Suppressor macrophage treated with lipopolysaccharide for 4 hours (primary cell): ENCODE measurements around the gene MTG1.
A peak's percentile ranks its signal among the peaks of the same experiment; 100 is the strongest.
"Not testable (repeated sequence)": the region's sequence is repeated elsewhere in the genome, so short reads cannot be mapped to it uniquely, and the experiment has no call there.

Experiments
- DNase-seq: peaks from one replicate; pipeline ENCODE4 v3.0.0-alpha.2; 2020

MTG1 gene

GRCh38 chr10:133359554-133359971 lies 34.4 kb upstream of the MTG1 start:
- no peak for DNase-seq

- no peak for DNase-seq
These were observed 33.9 kb upstream of the MTG1 start for GRCh38 chr10:133359972-133360610.

GRCh38 chr10:133361227-133361626 lies 32.7 kb upstream of the MTG1 start:
- DNase-seq, result no peak

- DNase-seq, result no peak
These were observed 32.0 kb upstream of the MTG1 start for GRCh38 chr10:133361773-133362441.

DNA sequence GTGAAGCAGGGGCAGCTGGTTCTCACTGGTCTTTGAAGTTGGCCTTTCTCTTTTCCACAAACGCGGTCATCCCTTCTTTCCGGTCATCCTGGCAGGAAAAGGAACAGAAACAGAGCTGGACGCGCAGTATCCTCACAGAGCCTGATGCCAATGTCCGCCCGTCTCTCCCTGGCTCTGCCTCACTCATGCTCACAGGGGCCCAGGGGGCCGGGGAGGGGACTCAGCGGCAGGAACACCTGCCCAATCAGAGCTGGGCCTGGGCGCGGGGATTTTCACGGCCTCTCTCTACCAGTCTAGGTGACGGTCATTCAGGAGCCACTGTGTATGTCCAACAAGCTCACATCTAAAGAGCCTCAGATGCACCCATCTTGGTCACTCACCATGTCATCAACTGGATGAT lies 31.1 kb upstream of the MTG1 start:
- no peak for DNase-seq

- no peak for DNase-seq
These were observed 29.1 kb upstream of the MTG1 start for GRCh38 chr10:133364645-133365431.

- DNase-seq, result no peak
These were observed 28.4 kb upstream of the MTG1 start for GRCh38 chr10:133365461-133366129.

GRCh38 chr10:133366130-133366478 lies 27.9 kb upstream of the MTG1 start:
- no peak for DNase-seq

- DNase-seq, result no peak
These were observed 27.2 kb upstream of the MTG1 start for GRCh38 chr10:133366751-133367150.

DNA sequence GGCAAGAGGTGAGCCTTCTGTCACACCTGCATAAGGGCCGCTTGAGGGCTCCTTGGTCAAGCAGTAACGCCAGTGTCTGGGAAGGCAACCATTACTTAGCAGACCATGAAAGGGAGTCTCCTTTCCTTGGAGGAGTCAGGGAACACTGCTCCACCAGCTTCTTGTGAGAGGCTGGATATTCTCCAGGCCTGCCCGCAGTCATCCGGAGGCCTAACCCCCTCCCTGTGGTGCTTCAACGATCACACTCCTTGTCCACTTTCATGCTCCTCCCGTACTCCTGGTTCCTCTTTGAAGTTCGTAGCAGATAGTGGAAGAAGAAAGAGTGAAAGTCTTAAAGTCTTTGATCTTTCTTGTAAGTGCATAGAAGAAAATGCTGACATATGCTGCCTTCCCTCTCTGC lies 26.5 kb upstream of the MTG1 start:
- not testable (repeated sequence) for DNase-seq

DNA sequence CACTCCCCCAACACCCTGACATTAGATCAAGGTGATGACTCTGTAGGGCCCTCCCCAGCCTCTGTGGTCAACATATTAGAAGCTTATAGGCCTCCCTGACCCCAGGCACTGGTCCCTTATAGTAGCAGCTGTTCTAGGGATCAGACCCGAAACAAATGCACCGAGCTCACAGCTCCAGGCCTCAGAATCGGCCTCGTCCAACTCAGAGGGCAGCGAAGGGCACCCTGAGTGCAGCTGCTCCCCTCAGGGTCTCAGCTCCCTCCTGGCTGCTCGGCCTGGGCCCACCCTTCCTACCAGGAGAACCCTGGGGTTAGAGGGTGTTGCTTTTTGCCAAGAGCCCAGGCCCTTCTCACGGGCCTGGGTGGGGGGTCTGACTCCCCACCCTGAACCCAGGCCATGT lies 25.8 kb upstream of the MTG1 start:
- DNase-seq, result no peak

- DNase-seq, result no peak
These were observed 23.7 kb upstream of the MTG1 start for GRCh38 chr10:133370030-133370786.

DNA sequence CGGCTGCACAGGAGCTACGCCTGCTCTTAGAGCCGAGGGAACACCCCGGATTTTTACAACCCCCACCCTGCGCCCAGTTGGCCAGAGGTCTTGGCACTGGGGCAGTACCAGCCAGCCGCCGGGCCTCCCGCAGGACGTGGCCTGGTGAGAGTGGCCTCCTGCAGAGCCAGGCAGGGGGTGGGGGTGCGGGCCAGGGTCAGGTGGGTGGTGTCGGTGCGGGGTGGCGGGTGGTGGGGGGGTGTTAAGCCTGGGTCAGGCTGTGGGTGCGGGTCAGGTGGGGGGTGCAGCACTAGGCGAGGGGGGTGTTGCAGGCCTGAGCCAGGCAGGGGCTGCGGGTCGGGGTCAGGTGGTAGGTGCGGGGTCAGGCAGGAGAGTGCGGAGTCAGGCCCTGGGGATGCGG lies 21.4 kb upstream of the MTG1 start:
- DNase-seq, result no peak

DNA sequence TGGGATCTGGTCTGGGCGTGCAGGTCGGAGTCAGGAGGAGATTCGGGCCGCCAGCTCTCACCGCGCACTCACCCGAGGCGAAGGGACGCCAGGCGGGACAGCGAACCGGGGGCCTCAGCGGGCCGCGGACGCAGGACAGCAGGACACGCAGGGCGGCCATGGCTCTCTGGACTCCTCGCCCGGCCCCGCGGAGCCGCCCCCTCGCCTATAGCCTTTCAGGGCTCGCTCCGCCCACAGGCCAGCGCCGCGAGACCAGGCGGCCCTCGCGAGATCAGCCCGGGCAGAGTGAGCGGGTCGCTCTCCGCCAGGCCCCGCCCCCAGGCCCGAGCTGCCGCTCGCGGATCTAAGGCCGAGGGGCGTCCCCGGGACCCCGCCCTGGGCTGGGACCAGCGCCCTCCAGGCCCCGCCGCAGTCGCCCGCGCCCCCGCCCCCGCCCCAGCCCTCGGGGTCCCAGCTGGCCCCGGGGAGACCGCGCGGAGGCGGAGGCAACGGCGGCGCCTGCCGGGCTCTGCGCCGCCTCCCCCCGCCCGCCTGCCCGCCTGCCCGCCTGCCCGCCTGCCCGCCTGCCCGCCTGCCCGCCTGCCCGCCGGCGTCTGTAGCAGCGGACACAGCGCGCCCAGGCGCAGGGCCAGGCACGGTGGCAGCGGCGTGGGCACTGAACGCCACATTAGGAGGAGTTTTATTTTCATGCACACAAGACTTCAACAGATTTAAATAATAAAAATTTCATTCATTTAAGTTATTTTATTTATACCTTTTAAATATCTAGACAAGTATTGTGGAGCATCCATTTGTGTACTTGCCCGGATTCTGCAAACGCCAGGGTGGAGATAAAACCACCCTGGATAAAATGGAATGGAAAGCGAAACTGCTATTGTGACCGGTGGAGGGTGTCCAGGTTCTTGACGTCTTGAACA lies 20.5 kb upstream of the MTG1 start, which contains the start of gene ECHS1:
Gene ECHS1 (minus strand): TSS at position 181 of the 917 bp plus-strand sequence. CDS start 21 bp downstream, at position 160.
- DNase-seq, result peak; percentile 98

- no peak for DNase-seq
These were observed 18.4 kb upstream of the MTG1 start for GRCh38 chr10:133375357-133376115.

GRCh38 chr10:133376183-133376582 lies 17.8 kb upstream of the MTG1 start:
- not testable (repeated sequence) for DNase-seq

DNA sequence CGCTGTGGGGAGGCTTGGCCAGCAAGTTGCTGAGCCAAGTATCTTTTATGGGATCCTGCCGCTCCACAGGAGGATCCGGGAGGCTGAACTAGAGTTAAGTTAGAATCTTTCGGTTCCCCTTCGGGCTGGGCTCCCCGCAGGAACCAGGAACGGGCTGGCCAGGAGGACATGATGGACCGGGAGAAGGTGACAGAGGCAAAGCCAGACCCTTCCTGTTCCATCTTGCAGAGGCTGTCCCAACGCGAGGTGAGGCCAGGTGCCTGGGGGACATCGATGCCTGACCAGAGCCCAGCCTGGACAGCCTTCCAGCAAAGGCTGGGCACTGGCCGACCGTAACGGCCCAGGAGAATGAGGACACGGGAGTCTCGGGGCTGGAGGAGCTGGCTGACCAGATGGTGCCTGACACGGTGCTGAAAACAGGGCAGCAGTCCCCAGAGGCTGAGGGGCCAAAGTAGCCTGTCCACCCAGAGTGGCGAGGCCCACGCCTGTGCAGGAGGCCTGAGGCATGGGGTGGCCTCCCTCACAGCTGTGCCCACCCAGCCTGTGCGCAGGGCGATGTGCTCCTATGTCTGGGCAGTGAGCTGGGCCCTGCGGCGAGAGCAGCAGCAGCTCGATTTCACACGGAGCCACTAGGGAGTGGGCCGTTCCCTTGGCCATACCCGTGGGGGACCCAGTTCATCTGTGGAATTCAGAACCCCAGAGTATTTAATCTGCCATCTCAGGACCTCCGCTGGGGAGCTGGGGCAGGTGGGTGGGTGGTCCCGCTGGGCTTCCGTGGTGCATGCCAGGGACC lies 16.7 kb upstream of the MTG1 start:
- no peak for DNase-seq

DNA sequence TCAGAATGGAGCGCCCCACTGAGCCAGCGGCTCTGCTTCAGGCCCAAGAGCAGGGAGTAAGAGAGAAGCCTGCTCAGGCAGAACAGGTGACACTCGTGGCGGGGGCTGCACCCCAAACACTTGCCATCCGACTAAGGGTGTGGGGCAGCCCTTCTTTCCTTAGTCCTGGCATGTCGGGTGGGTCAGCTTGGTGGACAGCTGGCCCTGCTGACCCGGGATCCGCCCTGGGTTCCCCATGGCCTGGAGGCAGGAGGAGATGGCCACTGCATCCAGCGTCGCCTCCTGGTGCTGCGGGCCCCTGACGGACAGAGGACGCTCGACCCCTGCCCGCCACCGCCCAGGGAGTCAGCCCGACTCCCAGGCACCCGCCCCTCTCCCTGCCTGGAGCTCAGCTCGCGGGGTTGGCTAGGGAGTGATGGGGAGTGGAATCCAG lies 16.1 kb upstream of the MTG1 start:
- no peak for DNase-seq

GRCh38 chr10:133378251-133379096 lies 15.5 kb upstream of the MTG1 start:
- peak; percentile 84 for DNase-seq
